Measurements from ENCODE around the gene SUPT3H.

GRCh38 chr6:45126033-45126432, 251.7 kb downstream of the SUPT3H start:
- TF ChIP-seq POLR2A (IDR thresholded peaks at IDR 0.05; ENCODE audit: low read depth, low read length): no peak
- no peak for TF ChIP-seq TAF1 (IDR thresholded peaks at IDR 0.05; ENCODE audit: low read depth, low read length)
- TF ChIP-seq POLR2AphosphoS5 (IDR thresholded peaks at IDR 0.05; ENCODE audit: low read depth, low read length): no peak
- TF ChIP-seq PAX5 (IDR thresholded peaks at IDR 0.05; ENCODE audit: insufficient read depth, low read length, severe bottlenecking): no peak
- TF ChIP-seq SPI1 (IDR thresholded peaks at IDR 0.05; ENCODE audit: low read depth, low read length): no peak
